NB4 (cell line): ENCODE measurements around the gene SCAPER.

ENCODE experiments used
- DNase-seq: peaks from one replicate; pipeline ENCODE4 v3.0.0; 2010; ENCODE audit warnings: low read depth
- H3K4me3 ChIP-seq: one replicate; pipeline ENCODE4 v1.5.1; 2011; ENCODE audit warnings: mild to moderate bottlenecking, low read depth, low read length, moderate library complexity
- CTCF ChIP-seq: IDR thresholded peaks from one replicate; pipeline ENCODE4 v1.5.1; 2012; ENCODE audit warnings: low read depth, low read length
- MAX ChIP-seq: IDR thresholded peaks from 2 replicates; pipeline ENCODE4 v1.6.1; 2011; ENCODE audit warnings: low read depth, low read length
- MYC ChIP-seq: IDR thresholded peaks from 2 replicates; pipeline ENCODE4 v1.6.1; 2011; ENCODE audit warnings: low read depth, low read length
- POLR2A ChIP-seq: IDR thresholded peaks from 2 replicates; pipeline ENCODE4 v1.6.1; 2011; ENCODE audit warnings: mild to moderate bottlenecking; ENCODE audit not compliant: insufficient read length; ENCODE audit errors: extremely low read depth

The SCAPER gene

DNA sequence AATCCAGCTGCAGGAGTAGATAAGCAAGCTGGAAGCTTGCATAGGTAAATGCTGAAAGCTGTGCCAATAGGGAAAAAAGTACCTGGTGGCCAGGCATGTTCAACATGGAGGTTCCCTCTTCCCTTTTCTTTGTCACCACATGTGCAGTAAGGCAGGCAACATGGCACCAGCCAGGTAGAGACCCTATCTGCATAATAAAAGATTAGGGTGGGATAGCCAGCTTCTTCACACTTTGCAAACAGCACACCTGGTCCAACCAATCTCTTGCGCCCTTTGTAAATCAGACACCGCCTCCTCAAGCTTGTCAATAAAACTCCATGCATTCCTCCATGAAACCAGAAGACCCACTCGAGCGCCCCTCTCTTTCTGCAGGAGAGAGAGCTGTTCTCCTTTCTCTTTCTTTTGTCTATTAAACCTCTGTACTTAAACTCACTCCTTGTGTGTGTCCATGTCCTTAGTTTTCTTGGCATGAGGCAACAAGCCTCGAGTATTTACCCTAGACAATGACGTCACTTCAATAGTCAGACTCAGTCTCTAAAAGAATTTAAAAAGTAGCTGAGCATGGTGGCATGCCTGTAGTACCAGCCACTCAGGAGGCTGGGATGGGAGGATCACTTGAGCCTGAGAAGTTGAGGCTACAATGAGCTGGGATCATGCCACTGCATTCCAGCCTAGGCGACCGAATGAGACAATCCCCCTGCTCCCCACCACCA, 256.3 kb downstream of the SCAPER start:
- TF ChIP-seq POLR2A, result no peak
- H3K4me3 ChIP-seq, result no peak overlapping the region
- DNase-seq, result no peak

DNA sequence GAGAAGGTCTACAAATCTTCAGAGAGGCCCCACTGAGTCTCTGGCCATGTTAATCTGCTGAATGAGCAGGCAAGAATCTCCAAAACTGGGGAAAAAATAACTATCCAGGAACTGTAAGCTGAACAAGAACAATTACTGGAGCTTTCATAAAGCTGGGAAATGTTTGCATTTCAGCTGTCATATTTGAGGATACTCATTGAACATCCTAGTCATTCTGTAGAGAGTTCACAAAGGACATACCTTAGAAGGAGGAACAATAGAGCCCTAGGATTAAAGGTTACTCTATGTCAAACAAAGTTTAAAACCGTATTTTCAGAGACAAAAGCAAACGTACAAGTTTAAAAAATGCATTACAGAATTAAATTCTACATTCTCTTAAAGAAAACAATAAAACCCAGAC, 257.5 kb downstream of the SCAPER start:
- TF ChIP-seq POLR2A (no peak), MYC (no peak), MAX (no peak), CTCF (no peak)
- no peak overlapping the region for H3K4me3 ChIP-seq
- DNase-seq, result no peak

- H3K4me3 ChIP-seq, result no peak overlapping the region
- TF ChIP-seq POLR2A (no peak), CTCF (no peak), MAX (no peak), MYC (no peak)
- no peak for DNase-seq
Observed at GRCh38 chr15:76644646-76645045, 260.5 kb downstream of the SCAPER start.

- peak; percentile 35 for DNase-seq
- TF ChIP-seq MAX (no peak), POLR2A (no peak), MYC (no peak), CTCF (peak; percentile 39)
- no peak overlapping the region for H3K4me3 ChIP-seq
Observed at GRCh38 chr15:76642671-76643070, 262.5 kb downstream of the SCAPER start.

DNA sequence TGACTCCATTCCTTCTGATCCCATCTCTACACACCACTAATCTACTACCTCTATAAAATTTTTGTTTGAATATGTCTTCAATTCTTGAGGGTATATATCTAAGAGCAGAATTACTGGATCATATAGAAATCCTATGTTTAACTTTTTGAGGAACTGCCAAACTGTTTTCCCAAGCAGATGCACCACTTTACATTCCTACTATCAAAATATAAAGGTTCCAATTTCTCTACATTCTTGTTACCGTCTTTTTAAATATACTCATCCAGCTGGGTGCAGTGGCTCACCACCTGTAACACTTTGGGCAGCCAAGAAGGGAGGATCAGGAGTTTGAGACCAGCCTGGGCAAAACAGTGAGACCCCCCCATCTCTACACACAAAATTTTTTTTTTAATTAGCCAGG, 268.0 kb downstream of the SCAPER start:
- H3K4me3 ChIP-seq, result no peak overlapping the region
- no peak for DNase-seq
- no peak for TF ChIP-seq MAX
- no peak for TF ChIP-seq CTCF
- no peak for TF ChIP-seq MYC
- no peak for TF ChIP-seq POLR2A

DNA sequence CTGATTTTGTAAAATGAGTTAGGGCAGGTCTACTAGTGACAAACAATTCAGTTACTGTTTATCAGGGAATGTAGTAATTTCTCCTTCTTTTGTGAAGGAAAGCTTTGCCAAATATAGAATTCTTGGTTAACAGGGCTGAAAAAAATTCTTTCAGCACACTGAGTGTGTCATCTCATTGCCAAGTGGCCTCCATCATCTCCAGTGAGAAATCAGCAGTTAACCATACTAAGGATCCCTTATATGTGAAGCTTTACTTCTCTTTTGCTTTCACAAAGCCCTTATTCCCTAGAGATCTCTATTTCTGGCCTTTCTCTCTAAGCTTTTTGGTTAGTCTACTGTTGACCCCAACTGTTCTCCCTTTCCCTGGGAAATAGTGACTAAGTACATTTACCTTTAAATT, 269.1 kb downstream of the SCAPER start:
- H3K4me3 ChIP-seq, result no peak overlapping the region
- peak; percentile 27 for DNase-seq
- TF ChIP-seq MAX (no peak), CTCF (no peak), POLR2A (no peak), MYC (no peak)
